Left lung (tissue), 10 donors: ENCODE measurements around the gene JAK2. TPM values are rescaled to one million over a fixed set of nuclear protein-coding genes. Genes with fewer than 3 reads are reported as not detected.

Experiments
- ATAC-seq: fragments of 200-7000 bp; cut with Tn5 transposase; one replicate; pipeline ENCODE4 v1.9.1; 2020; ENCODE audit warnings: moderate library complexity
- DNase-seq, 4 donors: peaks; one replicate each; pipeline ENCODE4 v3.0.0-alpha.2; 2013 to 2020
- H3K27ac ChIP-seq, 2 donors: fragments of 200-600 bp; sonication (generic) in 1 of 2; one replicate each; pipeline versions ENCODE4 v1.5.0 to v1.8.0; 2020 to 2021
- H3K27me3 ChIP-seq, 2 donors: fragments of 200-600 bp; sonication (generic) in 1 of 2; one replicate each; pipeline versions ENCODE4 v1.5.0 to v1.8.0; 2020 to 2021
- H3K36me3 ChIP-seq, 2 donors: fragments of 200-600 bp; sonication (generic) in 1 of 2; one replicate each; pipeline versions ENCODE4 v1.5.0 to v1.8.0; 2020 to 2021
- H3K4me1 ChIP-seq, 2 donors: fragments of 200-600 bp; one replicate each; pipeline ENCODE4 v1.8.0; 2021
- H3K4me3 ChIP-seq, 2 donors: fragments of 200-600 bp; sonication (generic) in 1 of 2; one replicate each; pipeline versions ENCODE4 v1.5.0 to v1.8.0; 2020 to 2021; ENCODE audit warnings: mild to moderate bottlenecking in 1 of 2
- H3K9me3 ChIP-seq, 2 donors: fragments of 200-600 bp; sonication (generic) in 1 of 2; one replicate each; pipeline versions ENCODE4 v1.5.0 to v1.8.0; 2020 to 2021
- CTCF ChIP-seq, 2 donors: fragments of 200-600 bp; sonication (generic) in 1 of 2; IDR thresholded peaks; one replicate each; pipeline versions ENCODE4 v1.5.0 to v1.8.0; 2021; ENCODE audit warnings: antibody characterized with exemption in 2 of 2
- intact Hi-C, 2 donors: fragments of 100-400 bp; cut with DNase I; formaldehyde crosslinking; loops; one replicate each; pipeline versions ENCODE4 v1.11.2 to v1.14.2; 2022
- polyA plus RNA-seq, 6 donors: library from polyadenylated mRNA; unstranded; fragments of 120-200 nt; gene quantifications; one replicate each; pipeline ENCODE4 v1.2.1, GENCODE V29; 2013; ENCODE audit not compliant: insufficient read length in 6 of 6
- total RNA-seq, 2 donors: library from RNA; stranded (reverse); fragmentation: NEBNext Ultra II Directional; extraction: Animal tissue kit (Norgen Biotek cat#: 25700); gene quantifications; one replicate each; pipeline ENCODE4 v1.2.1, GENCODE V29; 2021
- donor health status: DM: no; HTN: yes; CAD: no.
- donor health status: DM: no; HTN: no; CAD: no.

JAK2 gene
- total and polyA plus RNA-seq, 8 donors = 13.6 to 27.3 (median 15.3) TPM

DNA sequence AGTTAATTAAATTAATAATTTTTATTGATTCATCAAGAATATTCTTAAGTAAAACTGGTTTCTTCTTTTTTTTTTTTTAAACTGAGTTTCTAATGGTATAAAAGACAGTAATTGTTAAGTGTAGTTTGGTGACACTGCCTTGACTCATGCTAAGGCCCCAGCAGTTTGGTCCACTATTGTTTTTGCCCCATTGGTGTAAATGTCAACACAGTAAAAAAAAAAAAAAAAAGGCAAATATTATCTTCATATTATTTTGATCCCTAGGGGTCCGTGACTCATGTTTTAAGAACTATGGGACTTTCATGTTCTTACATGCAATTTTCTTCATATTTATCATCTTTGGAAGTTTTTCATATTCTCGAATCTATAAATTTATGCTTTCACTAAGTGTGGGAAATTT lies 29.2 kb upstream of the JAK2 start:
- DNase-seq = no peak
- intact Hi-C loops = no loop called here
- Histone ChIP-seq H3K27me3 (no peaks in the 10 kb centered on the region), H3K27ac (no peak overlapping the region), H3K4me3 (no peak overlapping the region), H3K36me3 (no peaks in the 10 kb centered on the region), H3K9me3 (peaks cover 0 to 2% of the 10 kb centered on the region in 2 donors), H3K4me1 (no peaks in the 10 kb centered on the region)
- ATAC-seq = no peak
- no peak for TF ChIP-seq CTCF (IDR thresholded peaks at IDR 0.05)

DNA sequence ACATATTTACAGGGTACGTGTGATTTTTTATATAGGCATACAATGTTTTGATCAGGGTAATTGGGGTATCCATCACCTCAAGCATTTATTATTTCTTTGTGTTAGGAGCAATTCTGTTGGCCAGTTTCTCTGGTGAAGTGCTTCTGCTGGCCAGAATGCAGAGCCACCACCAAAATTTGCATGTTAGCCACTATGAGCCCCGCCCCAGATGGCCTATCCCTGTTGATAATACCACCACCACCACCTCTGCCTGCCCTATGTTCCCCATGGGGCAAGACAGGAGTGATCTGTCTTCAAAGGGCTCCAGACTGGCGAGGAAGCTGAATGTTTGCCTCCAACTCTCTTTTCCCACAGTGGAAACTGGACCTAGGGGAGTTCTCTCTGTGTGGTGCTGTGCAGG lies 26.0 kb upstream of the JAK2 start:
- H3K27me3 ChIP-seq = no peaks in the 10 kb centered on the region
- intact Hi-C loops = no loop called here
- peaks cover 0 to 6% of the 10 kb centered on the region in 2 donors for H3K9me3 ChIP-seq
- no peaks in the 10 kb centered on the region for H3K4me1 ChIP-seq
- no peak overlapping the region for H3K27ac ChIP-seq
- no peak overlapping the region for H3K4me3 ChIP-seq
- H3K36me3 ChIP-seq = no peaks in the 10 kb centered on the region
- DNase-seq (no peak), ATAC-seq (no peak)
- no peak for TF ChIP-seq CTCF (IDR thresholded peaks at IDR 0.05)

DNA sequence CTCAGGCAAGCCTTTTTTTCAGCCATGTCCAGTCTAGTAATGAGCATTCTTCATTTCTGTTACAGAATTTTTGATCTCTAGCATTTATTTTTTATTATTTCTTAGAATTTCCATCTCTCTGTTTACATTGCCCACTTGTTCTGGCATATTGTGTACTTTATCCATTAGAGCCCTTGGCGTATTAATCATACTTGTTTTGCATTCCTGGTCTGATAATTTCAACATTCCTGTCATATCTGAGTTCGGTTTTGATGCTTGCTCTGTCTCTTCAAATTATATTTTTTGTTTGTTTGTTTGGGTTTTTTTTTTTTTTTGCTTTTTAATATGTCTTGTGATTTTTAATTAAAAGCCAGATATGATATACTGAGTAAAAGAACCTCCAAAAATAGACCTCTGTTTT lies 23.0 kb upstream of the JAK2 start:
- no peak overlapping the region for H3K27ac ChIP-seq
- intact Hi-C loops = no loop called here
- no peaks in the 10 kb centered on the region for H3K27me3 ChIP-seq
- ATAC-seq (peak; percentile 39), DNase-seq (no peak)
- no peak for TF ChIP-seq CTCF (IDR thresholded peaks at IDR 0.05)
- no peak overlapping the region for H3K4me3 ChIP-seq
- H3K36me3 ChIP-seq = no peaks in the 10 kb centered on the region
- peaks cover 0 to 6% of the 10 kb centered on the region in 2 donors for H3K4me1 ChIP-seq
- H3K9me3 ChIP-seq = peaks cover 0 to 6% of the 10 kb centered on the region in 2 donors

- no peak for ATAC-seq
- no peak for TF ChIP-seq CTCF (IDR thresholded peaks at IDR 0.05)
- Histone ChIP-seq H3K4me1 (peaks cover 0 to 6% of the 10 kb centered on the region in 2 donors), H3K27me3 (no peaks in the 10 kb centered on the region), H3K9me3 (peaks cover 0 to 6% of the 10 kb centered on the region in 2 donors), H3K36me3 (no peaks in the 10 kb centered on the region), H3K4me3 (no peak overlapping the region), H3K27ac (no peak overlapping the region)
- no peak for DNase-seq
- intact Hi-C loops = no loop called here
Observed at GRCh38 chr9:4964540-4964939, 20.5 kb upstream of the JAK2 start.

- intact Hi-C loops = no loop called here
- H3K4me1 ChIP-seq = peaks cover 0 to 6% of the 10 kb centered on the region in 2 donors
- H3K36me3 ChIP-seq = no peaks in the 10 kb centered on the region
- H3K27ac ChIP-seq = no peak overlapping the region
- ATAC-seq (no peak), DNase-seq (no peak)
- no peak for TF ChIP-seq CTCF (IDR thresholded peaks at IDR 0.05)
- H3K9me3 ChIP-seq = peaks cover 0 to 6% of the 10 kb centered on the region in 2 donors
- H3K4me3 ChIP-seq = no peak overlapping the region
- no peaks in the 10 kb centered on the region for H3K27me3 ChIP-seq
Observed at GRCh38 chr9:4965174-4965821, 19.8 kb upstream of the JAK2 start.
